Liver (tissue), 9 donors: Measurements from ENCODE around the gene PRAMEF12. TPM values are rescaled to one million over a fixed set of nuclear protein-coding genes. Genes with fewer than 3 reads are reported as not detected.
"Not testable (repeated sequence)": the region's sequence is repeated elsewhere in the genome, so short reads cannot be mapped to it uniquely, and the experiment has no call there.

ENCODE experiments used
- DNase-seq: peaks from one replicate; pipeline ENCODE4 v3.0.0-alpha.2; 2017; ENCODE audit warnings: low spot score
- H3K27ac ChIP-seq, 2 donors: one replicate each; pipeline ENCODE4 v1.7.0; 2013; ENCODE audit warnings: inconsistent platforms in 2 of 2, low read length in 2 of 2, control low read depth in 1 of 2, low read depth in 1 of 2, mild to moderate bottlenecking in 1 of 2
- H3K27me3 ChIP-seq, 4 donors: one replicate each; pipeline versions ENCODE4 v1.6.1 to v1.7.0; 2013; ENCODE audit warnings: low read length in 3 of 4, inconsistent platforms in 1 of 4, mild to moderate bottlenecking in 1 of 4, moderate library complexity in 1 of 4; ENCODE audit not compliant: control insufficient read depth in 4 of 4, insufficient read depth in 4 of 4
- H3K36me3 ChIP-seq, 4 donors: one replicate each; pipeline versions ENCODE4 v1.6.1 to v1.7.0; 2013; ENCODE audit warnings: low read length in 3 of 4, mild to moderate bottlenecking in 3 of 4, low read depth in 1 of 4, moderate library complexity in 1 of 4; ENCODE audit not compliant: control insufficient read depth in 4 of 4, insufficient read depth in 3 of 4
- H3K4me1 ChIP-seq, 4 donors: one replicate each; pipeline versions ENCODE4 v1.6.1 to v1.7.0; 2013; ENCODE audit warnings: low read length in 3 of 4, mild to moderate bottlenecking in 3 of 4, moderate library complexity in 1 of 4; ENCODE audit not compliant: control insufficient read depth in 4 of 4, insufficient read depth in 4 of 4
- H3K4me3 ChIP-seq, 3 donors: one replicate each; pipeline versions ENCODE4 v1.6.1 to v1.7.0; 2013; ENCODE audit warnings: low read length in 3 of 3, control low read depth in 1 of 3, low read depth in 1 of 3, mild to moderate bottlenecking in 1 of 3
- H3K9ac ChIP-seq, 2 donors: one replicate each; pipeline ENCODE4 v1.7.0; 2013; ENCODE audit warnings: low read length in 2 of 2, mild to moderate bottlenecking in 2 of 2, moderate library complexity in 2 of 2, control low read depth in 1 of 2, low read depth in 1 of 2
- H3K9me3 ChIP-seq, 4 donors: one replicate each; pipeline versions ENCODE4 v1.6.1 to v1.7.0; 2013; ENCODE audit warnings: low read length in 3 of 4; ENCODE audit not compliant: control insufficient read depth in 4 of 4
- ATF3 ChIP-seq: IDR thresholded peaks from 2 replicates; pipeline ENCODE4 v1.6.1; 2016; ENCODE audit warnings: antibody characterized with exemption
- CTCF ChIP-seq: fragments of 150-350 bp; IDR thresholded peaks from 2 replicates; pipeline ENCODE4 v1.5.1; 2017; ENCODE audit warnings: improper control_type of control experiment, low read depth, low read length; ENCODE audit not compliant: missing input control
- EGR1 ChIP-seq, 2 donors: IDR thresholded peaks; 2 replicates each; pipeline ENCODE4 v1.6.1; 2016 to 2018; ENCODE audit warnings: antibody characterized with exemption in 2 of 2, low read depth in 2 of 2
- FOXA1 ChIP-seq: IDR thresholded peaks from 2 replicates; pipeline ENCODE4 v1.6.1; 2016; ENCODE audit warnings: antibody characterized with exemption
- GABPA ChIP-seq, 2 donors: IDR thresholded peaks in 1 of 2; conservative IDR thresholded peaks in 1 of 2; 2 replicates each; pipeline ENCODE4 v1.6.1; 2016; ENCODE audit warnings: antibody characterized with exemption in 2 of 2, mild to moderate bottlenecking in 1 of 2, moderate library complexity in 1 of 2
- HNF4A ChIP-seq, 2 donors: conservative IDR thresholded peaks; 2 replicates each; pipeline ENCODE4 v1.6.1; 2016; ENCODE audit warnings: antibody characterized with exemption in 2 of 2, mild to moderate bottlenecking in 2 of 2
- HNF4G ChIP-seq: IDR thresholded peaks from 2 replicates; pipeline ENCODE4 v1.6.1; 2016; ENCODE audit warnings: antibody characterized with exemption
- JUND ChIP-seq, 2 donors: IDR thresholded peaks; 2 replicates each; pipeline ENCODE4 v1.6.1; 2016; ENCODE audit warnings: antibody characterized with exemption in 2 of 2
- MAX ChIP-seq: IDR thresholded peaks from 2 replicates; pipeline ENCODE4 v1.6.1; 2016; ENCODE audit warnings: antibody characterized with exemption
- NR2F2 ChIP-seq: IDR thresholded peaks from 2 replicates; pipeline ENCODE4 v1.6.1; 2016; ENCODE audit warnings: antibody characterized with exemption
- RAD21 ChIP-seq, 2 donors: IDR thresholded peaks; 2 replicates each; pipeline ENCODE4 v1.6.1; 2016; ENCODE audit warnings: antibody characterized with exemption in 2 of 2, mild to moderate bottlenecking in 2 of 2
- REST ChIP-seq: IDR thresholded peaks from 2 replicates; pipeline ENCODE4 v1.6.1; 2016; ENCODE audit warnings: antibody characterized with exemption, mild to moderate bottlenecking
- RXRA ChIP-seq, 2 donors: IDR thresholded peaks; 2 replicates each; pipeline ENCODE4 v1.6.1; 2017 to 2018; ENCODE audit warnings: antibody characterized with exemption in 2 of 2, mild to moderate bottlenecking in 1 of 2
- SP1 ChIP-seq: IDR thresholded peaks from 2 replicates; pipeline ENCODE4 v1.6.1; 2018; ENCODE audit warnings: antibody characterized with exemption, mild to moderate bottlenecking
- TAF1 ChIP-seq: conservative IDR thresholded peaks from 2 replicates; pipeline ENCODE4 v1.6.1; 2016; ENCODE audit warnings: antibody characterized with exemption, mild to moderate bottlenecking
- YY1 ChIP-seq: IDR thresholded peaks from 2 replicates; pipeline ENCODE4 v1.6.1; 2016; ENCODE audit warnings: antibody characterized with exemption, mild to moderate bottlenecking
- ZBTB33 ChIP-seq: IDR thresholded peaks from 2 replicates; pipeline ENCODE4 v1.6.1; 2016; ENCODE audit warnings: antibody characterized with exemption
- WGBS: extraction: QIAGEN DNeasy Blood & Tissue Kit; methylation state at CpG from one replicate; pipeline ENCODE4 v1.1.7; 2013; 5-methylcytosine and 5-hydroxymethylcytosine counted together
- polyA plus RNA-seq, 2 donors: library from polyadenylated mRNA; stranded (reverse) in 1 of 2; unstranded in 1 of 2; fragments of 200-250 nt in 1 of 2; fragments of >200 nt in 1 of 2; fragmentation: Nextera tagmentation in 1 of 2; extraction: Ambion mirVana in 1 of 2; gene quantifications; one replicate each; pipeline versions ENCODE4 v1.2.1 to v1.2.3, GENCODE V29; 2013 to 2015
- total RNA-seq, 2 donors: library from RNA; depleted of rRNA; stranded (reverse); fragments of >200 nt; gene quantifications; one replicate each; pipeline ENCODE4 v1.2.3, GENCODE V29; 2014
- donor health status: healthy.
- donor health status: healthy.
- donor health status: healthy.
- donor health status: healthy.
- donor health status: healthy.

The PRAMEF12 gene
- total and polyA plus RNA-seq, 4 donors, result not detected

GRCh38 chr1:12778061-12778460 lies 4.5 kb downstream of the PRAMEF12 start (continued):
- no peak for TF ChIP-seq CTCF

- WGBS, result 86% methylated on average over 6 of the region's 6 CpGs
- TF ChIP-seq ATF3 (no peak), SP1 (no peak), YY1 (no peak), MAX (no peak), CTCF (no peak), GABPA (IDR thresholded peaks at IDR 0.05 in 1 of 2, conservative IDR thresholded peaks at IDR 0.05 in 1 of 2) (no peak), ZBTB33 (no peak), HNF4G (no peak), RXRA (IDR thresholded peaks at IDR 0.05) (no peak), JUND (IDR thresholded peaks at IDR 0.05) (no peak), RAD21 (IDR thresholded peaks at IDR 0.05) (no peak), REST (no peak), TAF1 (no peak), FOXA1 (no peak), NR2F2 (no peak), HNF4A (conservative IDR thresholded peaks at IDR 0.05) (no peak), EGR1 (IDR thresholded peaks at IDR 0.05; ENCODE audit: low read depth in 2 of 2) (no peak)
- Histone ChIP-seq H3K4me1 (no peaks in the 10 kb centered on the region), H3K4me3 (no peak overlapping the region), H3K27me3 (peaks cover 0 to 3% (median 0%) of the 10 kb centered on the region in 4 donors), H3K9me3 (no peaks in the 10 kb centered on the region), H3K9ac (no peak overlapping the region), H3K36me3 (no peaks in the 10 kb centered on the region), H3K27ac (no peak overlapping the region)
- no peak for DNase-seq
Measured at GRCh38 chr1:12778907-12779306, 5.4 kb downstream of the PRAMEF12 start.

GRCh38 chr1:12781488-12781887 lies 8.0 kb downstream of the PRAMEF12 start:
- WGBS, result 72% methylated on average over 5 of the region's 5 CpGs
- not testable (repeated sequence) for H3K27ac ChIP-seq

More at GRCh38 chr1:12781488-12781887, 8.0 kb downstream of the PRAMEF12 start:
- not testable (repeated sequence) for H3K4me1 ChIP-seq, H3K9ac ChIP-seq, H3K9me3 ChIP-seq, H3K36me3 ChIP-seq, H3K27me3 ChIP-seq, DNase-seq, H3K4me3 ChIP-seq
